Lower leg skin (tissue), 3 donors: ENCODE data around the gene GNLY.

Experiments used
- POLR2A ChIP-seq, 2 donors: fragments of 450-650 bp; IDR thresholded peaks; one replicate each; pipeline ENCODE4 v1.6.1; 2016 to 2017; ENCODE audit warnings: antibody characterized with exemption in 2 of 2, mild to moderate bottlenecking in 1 of 2, moderate library complexity in 1 of 2
- TF ChIP-seq, protein P1 (sequence below), 3 donors: fragments of 450-650 bp; IDR thresholded peaks; one replicate each; pipeline ENCODE4 v1.5.1; 2016; ENCODE audit warnings: antibody characterized with exemption in 3 of 3, mild to moderate bottlenecking in 3 of 3, moderate library complexity in 2 of 3

DNA sequence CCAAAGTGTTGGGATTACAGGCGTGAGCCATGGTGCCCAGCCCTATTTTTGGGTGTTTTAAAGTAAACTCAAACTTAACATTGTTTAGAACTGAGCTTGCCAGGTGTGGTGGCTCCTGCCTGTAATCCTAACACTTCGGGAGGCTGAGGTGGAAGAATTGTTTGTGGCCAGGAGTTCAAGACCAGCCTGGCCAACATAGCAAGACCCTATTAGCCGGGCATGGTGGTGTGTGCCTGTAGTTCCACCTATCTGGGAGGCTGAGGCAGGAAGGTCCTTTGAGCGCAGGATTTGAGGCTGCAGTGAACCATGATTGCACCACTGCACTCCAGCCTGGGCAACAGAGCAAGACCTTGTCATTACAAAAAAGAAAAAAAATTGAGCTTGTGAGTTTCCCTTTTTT, 43.7 kb upstream of the GNLY start:
- TF ChIP-seq, protein P1, sequence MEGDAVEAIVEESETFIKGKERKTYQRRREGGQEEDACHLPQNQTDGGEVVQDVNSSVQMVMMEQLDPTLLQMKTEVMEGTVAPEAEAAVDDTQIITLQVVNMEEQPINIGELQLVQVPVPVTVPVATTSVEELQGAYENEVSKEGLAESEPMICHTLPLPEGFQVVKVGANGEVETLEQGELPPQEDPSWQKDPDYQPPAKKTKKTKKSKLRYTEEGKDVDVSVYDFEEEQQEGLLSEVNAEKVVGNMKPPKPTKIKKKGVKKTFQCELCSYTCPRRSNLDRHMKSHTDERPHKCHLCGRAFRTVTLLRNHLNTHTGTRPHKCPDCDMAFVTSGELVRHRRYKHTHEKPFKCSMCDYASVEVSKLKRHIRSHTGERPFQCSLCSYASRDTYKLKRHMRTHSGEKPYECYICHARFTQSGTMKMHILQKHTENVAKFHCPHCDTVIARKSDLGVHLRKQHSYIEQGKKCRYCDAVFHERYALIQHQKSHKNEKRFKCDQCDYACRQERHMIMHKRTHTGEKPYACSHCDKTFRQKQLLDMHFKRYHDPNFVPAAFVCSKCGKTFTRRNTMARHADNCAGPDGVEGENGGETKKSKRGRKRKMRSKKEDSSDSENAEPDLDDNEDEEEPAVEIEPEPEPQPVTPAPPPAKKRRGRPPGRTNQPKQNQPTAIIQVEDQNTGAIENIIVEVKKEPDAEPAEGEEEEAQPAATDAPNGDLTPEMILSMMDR (IDR thresholded peaks at IDR 0.05) = no peak
- TF ChIP-seq POLR2A (IDR thresholded peaks at IDR 0.05) = no peak
